ENCODE data around the gene STAT5A.
"Not testable (repeated sequence)": the region's sequence is repeated elsewhere in the genome, so short reads cannot be mapped to it uniquely, and the experiment has no call there.

Gene STAT5A

GRCh38 chr17:42286411-42287221 lies 1.7 kb upstream of the STAT5A start:
- DNase-seq = no peak

GRCh38 chr17:42287305-42287976 lies 857 bp upstream of the STAT5A start:
- peak in 1 of 2 experiments; percentile 38 for DNase-seq

DNA sequence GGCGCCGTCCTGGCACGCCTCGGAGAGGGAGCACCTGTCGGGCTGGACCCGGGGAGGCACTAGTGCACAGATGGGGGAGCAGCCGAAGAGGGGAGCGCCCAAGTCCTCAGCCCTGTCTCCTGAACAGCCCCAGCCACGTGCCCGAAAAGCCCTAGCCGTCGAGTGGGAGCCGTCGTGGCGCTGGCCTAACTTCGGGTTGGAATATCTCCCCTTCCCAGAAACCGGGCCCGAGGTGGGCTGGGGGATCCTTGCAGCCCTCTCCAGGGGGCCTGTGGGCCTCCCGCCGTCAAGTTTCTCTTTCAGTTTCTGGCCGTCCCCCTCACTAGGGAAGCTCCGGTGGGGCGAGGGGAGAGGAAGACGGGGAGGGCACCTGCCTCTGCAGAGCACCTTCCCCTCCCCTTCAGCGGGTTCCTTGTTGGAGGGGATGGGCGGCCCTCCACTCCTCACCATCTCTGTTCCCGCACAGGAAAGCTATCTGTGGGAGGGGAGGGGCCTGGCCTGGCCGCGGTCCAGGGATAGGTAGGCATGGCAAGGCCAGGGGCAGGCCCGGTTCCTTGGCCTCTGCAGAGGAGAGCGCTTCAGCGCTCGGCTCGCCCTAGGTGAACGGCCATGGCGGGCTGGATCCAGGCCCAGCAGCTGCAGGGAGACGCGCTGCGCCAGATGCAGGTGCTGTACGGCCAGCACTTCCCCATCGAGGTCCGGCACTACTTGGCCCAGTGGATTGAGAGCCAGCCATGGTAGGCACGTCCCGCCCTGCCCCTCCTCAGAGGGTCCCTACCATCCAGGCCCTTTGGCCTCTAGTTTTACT lies 709 bp downstream of the STAT5A start:
- DNase-seq = peak; percentile 48 to 57

DNA sequence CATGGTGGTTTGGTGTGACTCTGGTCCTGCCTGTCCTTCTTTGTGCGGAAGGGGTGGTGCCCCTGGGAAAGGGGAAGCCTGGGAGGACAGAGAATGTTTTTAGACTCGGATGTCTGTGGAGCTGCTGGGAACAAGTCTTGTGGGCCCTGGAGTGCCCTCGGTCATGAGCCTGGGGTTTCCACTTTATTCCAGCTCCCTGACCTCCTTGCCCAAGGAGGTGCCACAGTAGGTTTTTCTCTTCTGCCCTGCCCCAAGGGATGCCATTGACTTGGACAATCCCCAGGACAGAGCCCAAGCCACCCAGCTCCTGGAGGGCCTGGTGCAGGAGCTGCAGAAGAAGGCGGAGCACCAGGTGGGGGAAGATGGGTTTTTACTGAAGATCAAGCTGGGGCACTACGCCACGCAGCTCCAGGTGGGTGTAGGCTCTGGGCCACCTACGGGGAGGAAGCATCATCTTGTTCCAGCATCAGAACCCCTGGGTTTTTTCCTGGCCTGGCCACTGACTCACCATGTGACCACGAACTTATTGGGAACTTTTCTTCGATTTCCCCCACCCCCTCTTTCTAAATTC lies 1.4 kb downstream of the STAT5A start:
- peak; percentile 74 to 84 for DNase-seq

DNA sequence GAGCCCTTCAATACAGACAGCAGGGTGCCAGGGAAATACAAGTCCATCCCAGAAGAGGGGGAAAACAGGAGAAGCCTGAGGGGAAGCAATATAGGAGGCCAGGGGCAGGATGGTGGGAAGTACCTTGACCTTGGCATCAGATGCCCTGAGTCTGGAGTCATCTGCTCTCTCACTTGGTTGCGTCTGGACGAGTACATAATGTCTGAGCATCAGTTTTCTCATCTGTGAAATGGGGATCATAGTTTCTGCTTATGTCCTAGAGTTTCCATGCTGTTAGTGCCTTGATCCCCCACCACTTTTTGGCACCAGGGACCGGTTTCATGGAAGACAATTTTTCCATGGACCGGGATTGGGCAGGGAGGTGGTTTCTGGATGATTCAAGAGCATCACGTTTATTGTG lies 2.3 kb downstream of the STAT5A start:
- no peak for DNase-seq

DNA sequence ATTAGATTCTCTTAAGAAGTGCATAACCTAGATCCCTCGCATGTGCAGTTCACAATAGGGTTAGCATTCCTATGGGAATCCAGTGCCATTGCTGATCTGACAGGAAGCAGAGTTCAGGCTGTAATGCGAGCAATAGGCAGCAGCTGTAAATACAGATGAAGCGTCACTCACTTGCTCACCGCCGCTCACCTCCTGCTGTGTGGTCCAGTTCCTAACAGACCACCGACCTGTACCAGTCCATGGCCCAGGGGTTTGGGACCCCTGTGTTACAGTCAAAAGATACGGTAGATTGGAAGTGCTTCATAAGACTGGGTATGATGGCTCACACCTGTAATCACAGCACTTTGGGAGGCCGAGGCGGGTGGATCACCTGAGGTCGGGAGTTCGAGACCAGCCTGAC lies 2.8 kb downstream of the STAT5A start:
- DNase-seq = no peak

DNA sequence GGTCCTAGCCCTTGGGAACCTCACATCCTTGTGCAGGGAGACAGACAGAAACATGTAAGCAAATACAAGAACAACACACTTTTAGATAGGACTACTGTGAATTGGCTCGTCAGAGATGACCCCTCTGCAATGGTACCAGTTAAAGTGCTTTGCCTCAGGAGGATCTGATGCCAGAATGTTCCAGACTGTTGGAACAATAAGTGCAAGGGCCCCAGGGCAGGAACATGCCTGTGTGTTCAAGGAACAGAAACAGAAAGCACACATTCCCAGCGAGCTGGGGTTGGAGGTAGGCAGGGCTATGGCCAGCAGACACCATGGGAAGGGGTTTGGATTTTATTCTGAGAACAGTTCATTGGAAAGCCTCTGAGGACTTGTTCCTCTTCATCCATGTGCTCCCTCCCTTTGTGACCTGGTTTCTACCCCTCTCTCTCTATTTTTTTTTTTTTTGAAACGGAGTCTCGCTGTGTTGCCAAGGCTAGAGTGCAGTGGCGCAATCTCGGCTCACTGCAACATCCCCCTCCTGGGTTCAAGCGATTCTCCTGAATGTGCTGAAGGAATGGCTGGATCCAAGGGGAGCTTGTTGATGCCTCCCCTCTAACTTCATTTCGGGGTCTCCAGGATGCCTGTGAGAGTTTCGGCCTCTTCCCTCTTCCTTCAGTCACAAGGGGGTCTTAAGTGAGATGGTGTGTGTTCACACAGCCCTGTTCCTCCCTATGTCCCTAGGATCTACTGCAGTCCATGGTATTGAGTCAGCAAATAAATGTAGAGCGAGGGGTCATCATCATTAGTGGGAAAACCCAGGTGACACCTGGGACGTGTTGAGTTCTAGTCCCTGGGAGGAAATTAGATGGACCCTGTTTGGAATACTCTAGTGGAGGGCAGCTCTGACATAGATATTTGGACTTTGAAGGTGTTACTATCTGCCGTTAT lies 6.4 kb downstream of the STAT5A start:
- DNase-seq = no peak

DNA sequence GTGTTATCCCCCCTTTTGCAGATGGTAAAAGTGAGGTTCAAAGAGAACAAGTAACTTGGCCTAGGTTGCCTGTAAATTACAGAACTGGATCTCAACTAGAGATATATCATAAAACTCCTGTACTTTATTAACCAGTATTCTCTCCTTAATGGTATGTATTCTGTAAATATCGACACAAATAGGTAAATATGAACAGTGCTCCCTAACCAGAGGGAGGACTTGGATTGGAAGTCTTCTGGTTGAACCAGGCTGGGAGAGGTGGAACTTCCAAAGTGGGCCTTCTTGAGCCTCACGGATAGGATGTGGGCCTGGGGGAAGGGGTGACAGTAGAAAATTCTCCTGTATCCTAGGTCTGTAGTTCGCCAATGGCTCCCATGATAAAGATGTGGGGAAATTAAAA lies 7.7 kb downstream of the STAT5A start:
- no peak for DNase-seq

DNA sequence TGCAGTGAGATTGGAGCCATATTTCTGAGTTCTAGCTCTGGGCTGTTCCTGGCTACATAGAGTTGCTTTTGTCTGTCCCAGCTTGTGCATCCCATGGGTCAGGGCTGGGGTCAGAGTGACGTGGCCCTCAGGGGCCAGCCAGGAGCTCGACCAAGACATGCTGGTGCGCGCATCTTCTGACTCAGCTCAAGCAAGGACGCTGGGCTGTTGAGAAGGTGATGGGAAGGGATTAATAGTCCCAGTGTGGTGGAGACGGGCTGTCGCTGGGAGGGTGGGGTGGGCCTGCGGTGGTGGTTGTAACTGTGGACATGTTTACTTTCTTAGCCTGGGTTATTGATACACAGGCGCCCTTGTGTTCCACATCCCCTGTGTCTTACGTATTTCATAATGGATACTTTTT lies 9.5 kb downstream of the STAT5A start:
- not testable (repeated sequence) for DNase-seq

DNA sequence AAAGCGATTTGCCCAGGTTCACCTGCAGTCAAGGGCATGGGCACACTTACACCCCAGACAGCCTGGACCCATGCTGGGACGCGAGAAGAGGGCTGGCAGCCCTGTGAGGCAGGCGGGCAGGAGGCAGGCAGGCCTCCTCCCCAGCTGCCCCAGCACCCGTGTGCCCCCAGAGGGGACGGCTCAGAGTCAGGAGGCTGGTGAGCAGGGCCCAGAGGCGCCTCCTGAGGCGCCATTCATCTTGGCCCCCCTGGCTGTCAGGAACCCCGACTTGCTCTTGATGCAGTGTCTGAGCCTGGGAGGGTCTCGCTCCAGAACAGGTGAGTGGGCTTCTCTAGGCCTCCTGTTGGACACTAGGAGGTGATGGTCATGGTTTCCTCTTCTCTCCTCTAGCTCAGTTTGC lies 11.1 kb downstream of the STAT5A start:
- not testable (repeated sequence) for DNase-seq

- DNase-seq = not testable (repeated sequence)
Observed at GRCh38 chr17:42299913-42300312, 11.6 kb downstream of the STAT5A start.

DNA sequence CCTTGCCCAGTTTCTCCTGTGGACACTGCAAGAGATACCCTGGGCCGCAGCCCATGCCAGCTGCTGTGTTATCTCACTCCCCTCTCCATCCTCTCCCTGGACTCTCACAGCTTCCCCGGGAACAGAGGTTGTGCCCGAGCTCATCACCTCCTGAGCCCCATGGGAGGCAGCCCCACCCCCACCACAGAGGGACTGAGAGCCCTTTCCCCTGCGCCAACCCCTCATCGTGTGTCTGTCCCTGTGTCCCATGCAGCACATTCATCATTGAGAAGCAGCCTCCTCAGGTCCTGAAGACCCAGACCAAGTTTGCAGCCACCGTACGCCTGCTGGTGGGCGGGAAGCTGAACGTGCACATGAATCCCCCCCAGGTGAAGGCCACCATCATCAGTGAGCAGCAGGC lies 12.7 kb downstream of the STAT5A start:
- DNase-seq = no peak

DNA sequence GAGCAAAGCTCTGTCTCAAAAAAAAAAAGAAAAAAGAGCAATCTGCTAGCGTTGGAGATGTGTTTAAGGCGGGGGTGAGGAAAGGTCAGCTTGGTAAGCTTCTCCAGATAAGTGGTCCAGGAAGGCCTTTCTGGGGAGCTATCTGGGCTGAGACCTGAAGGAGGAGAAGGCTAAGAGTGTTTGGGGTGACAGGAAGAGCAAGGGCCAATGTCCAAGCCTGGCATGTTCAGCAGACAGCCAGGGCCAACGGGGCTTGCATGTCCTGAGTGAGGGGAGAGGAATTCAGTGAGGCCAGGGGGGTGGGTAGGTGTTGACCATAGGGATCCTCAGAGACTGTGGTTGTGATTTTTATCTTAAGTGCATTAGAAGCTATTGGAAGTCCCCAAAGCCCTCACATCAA lies 15.4 kb downstream of the STAT5A start:
- no peak for DNase-seq

- no peak for DNase-seq
Observed at GRCh38 chr17:42304187-42305030, 16.1 kb downstream of the STAT5A start.

DNA sequence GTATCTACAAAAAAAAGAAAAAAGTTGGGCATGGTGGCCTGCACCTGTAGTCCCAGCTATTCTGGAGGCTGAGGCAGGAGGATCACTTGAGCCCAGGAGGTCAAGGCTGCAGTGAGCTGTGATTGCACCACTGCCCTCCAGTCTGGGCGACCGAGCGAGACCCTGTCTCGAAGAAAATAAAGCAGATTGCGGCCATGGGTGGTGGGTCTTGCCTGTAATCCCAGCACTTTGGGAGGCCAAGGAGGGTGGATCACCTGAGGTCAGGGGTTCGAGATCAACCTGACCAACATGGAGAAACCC lies 16.7 kb downstream of the STAT5A start:
- DNase-seq = not testable (repeated sequence)

GRCh38 chr17:42305543-42306384 lies 17.5 kb downstream of the STAT5A start:
- no peak for DNase-seq

- no peak for DNase-seq
Observed at GRCh38 chr17:42306385-42306667, 18.0 kb downstream of the STAT5A start.

- DNase-seq = no peak
Observed at GRCh38 chr17:42307362-42307927, 19.1 kb downstream of the STAT5A start.

GRCh38 chr17:42308446-42308845 lies 20.1 kb downstream of the STAT5A start:
- no peak for DNase-seq

DNA sequence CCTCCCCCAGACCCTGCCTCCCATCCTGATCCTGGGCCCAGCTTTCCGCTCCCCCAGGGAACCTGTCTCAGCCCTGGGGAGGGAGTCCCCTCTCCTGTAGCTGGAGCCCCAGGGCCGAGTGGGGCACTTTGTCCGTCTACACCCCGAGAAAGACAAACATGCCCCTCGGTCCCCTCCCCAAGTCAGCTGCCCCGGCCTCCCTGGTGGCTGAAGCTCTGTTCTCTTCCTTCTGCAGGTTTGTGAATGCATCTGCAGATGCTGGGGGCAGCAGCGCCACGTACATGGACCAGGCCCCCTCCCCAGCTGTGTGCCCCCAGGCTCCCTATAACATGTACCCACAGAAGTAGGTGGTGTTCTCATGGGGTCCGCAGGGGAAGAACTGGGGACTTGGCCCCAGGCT lies 20.8 kb downstream of the STAT5A start:
- DNase-seq = no peak

Measured in activated CD4-positive, alpha-beta T cell treated with anti-CD3 and anti-CD28 coated beads, Interleukin-2, amount 50 U/mL, for 4 hours (primary cell).